ENCODE data around the gene SDK1. TPM values are rescaled to one million over a fixed set of nuclear protein-coding genes. Genes with fewer than 3 reads are reported as not detected.

Gene SDK1
- total RNA-seq, 2 experiments from 2014 or later, result 0.19 to 0.36 TPM

- Histone ChIP-seq H3K4me2 (ENCODE audit: low read length) (no peak overlapping the region), H3K9me2 (ENCODE audit: insufficient read depth, low read length) (no peaks in the 10 kb centered on the region), H3K4me3 (ENCODE audit: low read depth, low read length, poor library complexity, severe bottlenecking) (no peak overlapping the region), H3K27ac (ENCODE audit: low read depth, low read length, poor library complexity, severe bottlenecking) (no peak overlapping the region), H4K20me1 (ENCODE audit: insufficient read depth, low read length) (no peaks in the 10 kb centered on the region), H2AFZ (ENCODE audit: low read length) (no peak overlapping the region), H3K79me2 (ENCODE audit: insufficient read depth, low read depth, low read length) (no peaks in the 10 kb centered on the region), H3K4me1 (ENCODE audit: insufficient read depth, low read length, poor library complexity, severe bottlenecking) (no peaks in the 10 kb centered on the region), H3K36me3 (ENCODE audit: insufficient read depth, low read length) (no peaks in the 10 kb centered on the region), H3K9me3 (ENCODE audit: low read length) (no peaks in the 10 kb centered on the region)
- ChIA-PET POLR2A (interaction anchor here (0.7 kb wide), 2 partner anchors 428 to 820 kb away, joined by 3 to 4 read pairs; no protein-coding TSS in a partner anchor), CTCF (ENCODE audit: unreplicated experiment) (no interaction called here)
- no peak for DNase-seq (ENCODE audit: low spot score)
- intact Hi-C loops (cut with micrococcal nuclease; ENCODE audit: unreplicated experiment), result no loop called here
- BruUV-seq (replicated peaks), result no TSS peak
- TF ChIP-seq CTCF (conservative IDR thresholded peaks at IDR 0.05; ENCODE audit: low read length), result no peak
- no peak for TF ChIP-seq EZH2phosphoT487 (IDR thresholded peaks at IDR 0.05; ENCODE audit: borderline replicate concordance, low read depth, low read length)
Observed at GRCh38 chr7:4222676-4223075, 921.6 kb downstream of the SDK1 start.

DNA sequence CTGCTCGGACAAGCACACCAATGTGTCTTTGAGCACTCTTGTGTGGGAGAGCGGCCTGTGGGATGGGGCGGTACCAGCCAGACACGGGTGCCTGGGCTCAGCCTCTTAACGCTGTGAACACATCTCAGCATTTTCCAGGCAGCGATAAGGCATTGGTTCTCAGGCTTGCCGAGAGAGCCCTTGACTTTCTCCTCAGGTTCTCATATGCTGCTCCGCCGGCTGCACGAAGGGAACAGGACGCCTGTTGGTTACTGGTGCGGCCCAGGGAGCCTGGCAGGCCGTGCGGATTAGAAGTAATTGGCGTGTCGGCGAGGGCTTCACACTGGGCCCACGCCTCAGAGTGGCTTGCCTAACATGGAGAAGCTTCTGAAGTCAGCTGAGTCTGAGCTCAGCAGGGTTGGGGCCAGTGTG, 924.3 kb downstream of the SDK1 start:
- no peaks in the 10 kb centered on the region for H3K9me3 ChIP-seq (ENCODE audit: low read length)
- no TSS peak for BruUV-seq (replicated peaks)
- CTCF ChIA-PET (ENCODE audit: unreplicated experiment), result no interaction called here
- intact Hi-C loops (cut with micrococcal nuclease; ENCODE audit: unreplicated experiment), result no loop called here
- H3K27ac ChIP-seq (ENCODE audit: low read depth, low read length, poor library complexity, severe bottlenecking), result no peak overlapping the region
- POLR2A ChIA-PET, result interaction anchor here (0.5 kb wide), 1 partner anchor 259 kb away, joined by 4 read pairs; no protein-coding TSS in a partner anchor
- H3K36me3 ChIP-seq (ENCODE audit: insufficient read depth, low read length), result no peaks in the 10 kb centered on the region
- no peak for DNase-seq (ENCODE audit: low spot score)
- no peak overlapping the region for H3K4me2 ChIP-seq (ENCODE audit: low read length)
- H3K4me1 ChIP-seq (ENCODE audit: insufficient read depth, low read length, poor library complexity, severe bottlenecking), result no peaks in the 10 kb centered on the region
- H3K4me3 ChIP-seq (ENCODE audit: low read depth, low read length, poor library complexity, severe bottlenecking), result no peak overlapping the region
- no peaks in the 10 kb centered on the region for H3K79me2 ChIP-seq (ENCODE audit: insufficient read depth, low read depth, low read length)
- no peaks in the 10 kb centered on the region for H4K20me1 ChIP-seq (ENCODE audit: insufficient read depth, low read length)
- no peak overlapping the region for H2AFZ ChIP-seq (ENCODE audit: low read length)
- TF ChIP-seq CTCF (conservative IDR thresholded peaks at IDR 0.05; ENCODE audit: low read length) (no peak), EZH2phosphoT487 (IDR thresholded peaks at IDR 0.05; ENCODE audit: borderline replicate concordance, low read depth, low read length) (no peak)
- H3K9me2 ChIP-seq (ENCODE audit: insufficient read depth, low read length), result no peaks in the 10 kb centered on the region

DNA sequence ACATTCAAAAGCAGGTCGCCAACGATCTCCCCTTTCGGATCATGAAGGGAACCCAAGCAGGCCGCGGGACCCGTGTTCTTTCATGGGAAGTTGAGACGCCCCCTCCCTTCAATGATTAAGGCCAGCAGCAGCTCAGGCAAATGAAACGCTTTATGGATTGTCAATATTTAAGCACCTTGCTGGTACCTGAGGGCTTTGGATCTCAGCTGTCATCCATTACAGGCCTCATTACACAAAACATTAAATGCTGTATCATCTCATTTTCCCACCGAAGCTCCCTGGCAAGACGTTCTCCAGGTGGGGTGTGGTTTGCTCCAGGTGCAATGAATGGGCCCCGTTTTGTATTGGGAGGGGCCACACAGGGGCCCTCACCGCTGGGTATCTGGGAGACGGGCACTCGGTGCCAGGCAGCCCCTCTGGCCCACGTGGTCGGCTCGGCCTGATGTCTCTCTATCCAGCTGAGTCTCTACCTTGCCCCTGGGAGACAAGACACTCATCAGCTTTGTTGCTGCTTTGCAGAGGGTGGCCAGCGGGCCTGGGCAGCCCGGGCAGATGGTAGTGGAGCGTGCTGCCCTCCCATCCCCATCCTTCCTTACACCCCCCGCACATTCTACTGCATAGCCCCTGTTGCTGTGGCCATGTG, 925.0 kb downstream of the SDK1 start:
- no peak for TF ChIP-seq CTCF (conservative IDR thresholded peaks at IDR 0.05; ENCODE audit: low read length)
- TF ChIP-seq EZH2phosphoT487 (IDR thresholded peaks at IDR 0.05; ENCODE audit: borderline replicate concordance, low read depth, low read length), result no peak
- Histone ChIP-seq H3K4me3 (ENCODE audit: low read depth, low read length, poor library complexity, severe bottlenecking) (no peak overlapping the region), H3K9me2 (ENCODE audit: insufficient read depth, low read length) (no peaks in the 10 kb centered on the region), H3K79me2 (ENCODE audit: insufficient read depth, low read depth, low read length) (no peaks in the 10 kb centered on the region), H3K9me3 (ENCODE audit: low read length) (no peaks in the 10 kb centered on the region), H4K20me1 (ENCODE audit: insufficient read depth, low read length) (no peaks in the 10 kb centered on the region), H2AFZ (ENCODE audit: low read length) (no peak overlapping the region), H3K4me1 (ENCODE audit: insufficient read depth, low read length, poor library complexity, severe bottlenecking) (no peaks in the 10 kb centered on the region), H3K4me2 (ENCODE audit: low read length) (no peak overlapping the region), H3K27ac (ENCODE audit: low read depth, low read length, poor library complexity, severe bottlenecking) (no peak overlapping the region), H3K36me3 (ENCODE audit: insufficient read depth, low read length) (no peaks in the 10 kb centered on the region)
- no peak for DNase-seq (ENCODE audit: low spot score)
- CTCF ChIA-PET (ENCODE audit: unreplicated experiment), result interaction anchor here (0.7 kb wide), 1 partner anchor 23 kb away, joined by 3 read pairs; no protein-coding TSS in a partner anchor
- intact Hi-C loops (cut with micrococcal nuclease; ENCODE audit: unreplicated experiment), result no loop called here
- BruUV-seq (replicated peaks), result no TSS peak
- POLR2A ChIA-PET, result no interaction called here

Measured in OCI-LY7 (cell line).